HepG2 (cell line): Measurements from ENCODE around the gene THUMPD2. TPM values are rescaled to one million over a fixed set of nuclear protein-coding genes. Genes with fewer than 3 reads are reported as not detected.

Experiments used
- ATAC-seq: fragments of 200-7000 bp; cut with Tn5 transposase; 3 replicates; pipeline ENCODE4 v1.9.1; 2020; ENCODE audit warnings: mild to moderate bottlenecking, moderate library complexity
- BruUV-seq: library from RNA; stranded (reverse); fragments of 400-500 nt; replicated peaks from 2 replicates; lab custom pipeline; 2021; lab: Mats Ljungman, UMichigan
- CTCF ChIA-PET: fragments of 300-600 bp; formaldehyde crosslinking; extraction: SDS; loops from one replicate; lab custom pipeline; 2021; ENCODE audit warnings: low total read pairs, inconsistent platforms, low intra/inter-chr PET ratio; lab: Yijun Ruan, JAX
- POLR2A ChIA-PET: fragments of 350-600 bp; sonication (Branson Sonifier 250); formaldehyde crosslinking; loops from one replicate; lab custom pipeline; 2020; ENCODE audit warnings: antibody characterized with exemption, inconsistent platforms; lab: Yijun Ruan, JAX
- DNase-seq: peaks from one replicate; pipeline ENCODE4 v3.0.0-alpha.2; 2015; ENCODE audit warnings: low spot score
- FAIRE-seq: peaks from 3 replicates; lab custom pipeline; 2011; peaks lifted over from hg19 to GRCh38; lab: Jason Lieb, UNC
- H2AFZ ChIP-seq: one replicate; pipeline ENCODE4 v1.6.1; 2011; ENCODE audit warnings: low read length, inconsistent platforms
- H3K27ac ChIP-seq: fragments of 300-600 bp; 3 replicates; pipeline ENCODE4 v1.8.0; 2011; ENCODE audit warnings: mixed run types, mild to moderate bottlenecking, mixed read lengths, low read length, inconsistent platforms; ENCODE audit not compliant: insufficient read depth; ENCODE audit errors: extremely low read length
- H3K27me3 ChIP-seq, 2 experiments: fragments of 200-600 bp in 1 of 2; 2 replicates in 1 of 2; 3 replicates in 1 of 2; pipeline versions ENCODE4 v1.6.0 to v1.8.0; 2011; ENCODE audit warnings: low read length in 2 of 2, mild to moderate bottlenecking in 2 of 2, moderate library complexity in 2 of 2, inconsistent platforms in 1 of 2; ENCODE audit not compliant: insufficient read depth in 2 of 2, control insufficient read depth in 1 of 2
- H3K36me3 ChIP-seq, 2 experiments: fragments of 200-600 bp in 1 of 2; replicated peaks in 1 of 2; 2 replicates in 1 of 2; 3 replicates in 1 of 2; pipeline versions ENCODE4 v1.5.1 to v1.8.0; 2011; ENCODE audit warnings: low read length in 2 of 2, inconsistent platforms in 1 of 2; ENCODE audit not compliant: insufficient read depth in 2 of 2, control insufficient read depth in 1 of 2
- H3K4me1 ChIP-seq: 2 replicates; pipeline ENCODE4 v1.5.1; 2012; ENCODE audit warnings: low read length, inconsistent platforms; ENCODE audit not compliant: insufficient read depth
- H3K4me2 ChIP-seq: 2 replicates; pipeline ENCODE4 v1.6.0; 2011; ENCODE audit warnings: low read depth, low read length, inconsistent platforms
- H3K4me3 ChIP-seq, 3 experiments: fragments of 200-600 bp in 1 of 3; sonication (generic), shearing (Covaris generic) in 1 of 3; replicated peaks in 1 of 3; 2 replicates each; pipeline ENCODE4 v1.5.1; 2011 to 2016; ENCODE audit warnings: low read length in 3 of 3, inconsistent platforms in 2 of 3, low read depth in 2 of 3, mild to moderate bottlenecking in 2 of 3, control low read depth in 1 of 3, mixed read lengths in 1 of 3; ENCODE audit not compliant: insufficient read depth in 1 of 3
- H3K79me2 ChIP-seq: one replicate; pipeline ENCODE4 v1.6.1; 2011; ENCODE audit warnings: low read length, inconsistent platforms; ENCODE audit not compliant: insufficient read depth
- H3K9ac ChIP-seq: 2 replicates; pipeline ENCODE4 v1.6.0; 2011; ENCODE audit warnings: mild to moderate bottlenecking, low read depth, low read length, inconsistent platforms; ENCODE audit not compliant: insufficient read depth
- H3K9me3 ChIP-seq: 2 replicates; pipeline ENCODE4 v1.5.1; 2012; ENCODE audit warnings: mild to moderate bottlenecking, low read length
- H4K20me1 ChIP-seq: 2 replicates; pipeline ENCODE4 v1.6.0; 2011; ENCODE audit warnings: inconsistent platforms, mild to moderate bottlenecking, low read length, moderate library complexity; ENCODE audit not compliant: insufficient read depth
- ARID5B ChIP-seq: IDR thresholded peaks from 2 replicates; pipeline ENCODE4 v1.4.0; 2020; ENCODE audit warnings: mild to moderate bottlenecking, missing genetic modification reagents
- SOX13 ChIP-seq, 3 experiments: fragments of 450-650 bp in 1 of 3; sonication (generic) in 1 of 3; formaldehyde crosslinking in 1 of 3; IDR thresholded peaks in 2 of 3; conservative IDR thresholded peaks in 1 of 3; 2 replicates each; pipeline versions ENCODE4 v1.5.0 to v1.6.1; 2016 to 2020; ENCODE audit warnings: antibody characterized with exemption in 1 of 3, mild to moderate bottlenecking in 1 of 3, missing compliant biosample characterization in 1 of 3, missing genetic modification reagents in 1 of 3, moderate library complexity in 1 of 3
- SP2 ChIP-seq: sonication (generic); formaldehyde crosslinking; IDR thresholded peaks from 2 replicates; pipeline ENCODE4 v1.5.1; 2020; ENCODE audit warnings: mild to moderate bottlenecking, missing genetic modification reagents
- SP5 ChIP-seq: IDR thresholded peaks from 2 replicates; pipeline ENCODE4 v1.6.1; 2016; ENCODE audit warnings: low read depth, borderline replicate concordance
- ZMYM2 ChIP-seq: sonication (generic); formaldehyde crosslinking; IDR thresholded peaks from 2 replicates; pipeline ENCODE4 v1.8.0; 2022; ENCODE audit warnings: mild to moderate bottlenecking, missing genetic modification reagents
- WGBS: methylation state at CpG from one replicate; pipeline ENCODE4 v1.1.6; 2017; ENCODE audit warnings: low lambda C conversion rate; 5-methylcytosine and 5-hydroxymethylcytosine counted together
- in situ Hi-C: cut with HindIII; loops from 2 replicates; pipeline ENCODE4 v1.10.0; 2017; ENCODE audit warnings: low pct_unique_long_range_greater_than_20kb; ENCODE audit not compliant: extremely low pct_ligation_motif_present
- intact Hi-C: fragments of 100-400 bp; cut with micrococcal nuclease; formaldehyde crosslinking; loops from one replicate; pipeline ENCODE4 v1.10.0; 2022; ENCODE audit not compliant: unreplicated experiment
- polyA plus RNA-seq, 8 experiments: library from polyadenylated mRNA; depleted of rRNA in 3 of 8; stranded (reverse) in 7 of 8; unstranded in 1 of 8; fragments of >200 nt; fragmentation: Illumina TruSeq in 4 of 8; extraction: Trizol in 4 of 8; gene quantifications; 2 replicates each; pipeline versions ENCODE4 v1.2.1 to v1.2.3, GENCODE V29; 2011 to 2016; ENCODE audit warnings: low read depth in 4 of 8, missing spikeins in 1 of 8, mixed read lengths in 1 of 8; ENCODE audit not compliant: insufficient read depth in 1 of 8
- total RNA-seq, 5 experiments: library from RNA; depleted of rRNA; stranded (reverse); fragments of >200 nt; fragmentation: Illumina TruSeq; extraction: Trizol; gene quantifications; 2 replicates each; pipeline ENCODE4 v1.2.3, GENCODE V29; 2016; ENCODE audit warnings: low read depth in 1 of 5
- TF ChIP-seq, protein P1 (sequence below): sonication (generic); formaldehyde crosslinking; IDR thresholded peaks from 2 replicates; pipeline ENCODE4 v1.8.0; 2023; ENCODE audit warnings: mild to moderate bottlenecking, missing genetic modification reagents

Gene THUMPD2
- total and polyA plus RNA-seq, 2 of the 13 experiments (the other 11 are each of a cell fraction or from before 2014, with no cell fraction given): 11.8 to 15.6 TPM

- FAIRE-seq (no peak), ATAC-seq (no peak)
- H2AFZ ChIP-seq: no peak overlapping the region
Observed at GRCh38 chr2:39719317-39719716, 59.7 kb downstream of the THUMPD2 start.

GRCh38 chr2:39718483-39718882 lies 60.6 kb downstream of the THUMPD2 start:
- H3K9me3 ChIP-seq: no peaks in the 10 kb centered on the region
- no TSS peak for BruUV-seq
- 22% methylated on average over 9 of the region's 9 CpGs for WGBS
- H3K4me2 ChIP-seq: peak overlapping the region; percentile 34
- no peak overlapping the region for H2AFZ ChIP-seq
- in situ Hi-C loops (loop anchor here (5.0 kb wide), 1 partner anchor 206 kb away; no protein-coding TSS in a partner anchor), intact Hi-C loops (loop anchor here (2.0 kb wide), 1 partner anchor 14 kb away; no protein-coding TSS in a partner anchor)
- FAIRE-seq (no peak), DNase-seq (peak; percentile 31), ATAC-seq (no peak)
- no peaks in the 10 kb centered on the region for H3K36me3 ChIP-seq
- peaks cover 29% of the 10 kb centered on the region for H3K4me1 ChIP-seq
- no peak overlapping the region for H3K4me3 ChIP-seq
- no peaks in the 10 kb centered on the region for H3K79me2 ChIP-seq
- POLR2A ChIA-PET: interaction anchor here (1.1 kb wide), 1 partner anchor 203 kb away, joined by 5 read pairs; no protein-coding TSS in a partner anchor
- peaks cover 2 to 38% of the 10 kb centered on the region in 2 experiments; a peak in 4 of 5 replicates for H3K27me3 ChIP-seq
- H4K20me1 ChIP-seq: no peaks in the 10 kb centered on the region
- H3K27ac ChIP-seq: no peak overlapping the region
- no peak overlapping the region for H3K9ac ChIP-seq
- TF ChIP-seq SOX13 (IDR thresholded peaks at IDR 0.05) (no peak), SOX13 (CRISPR knock-in tag; conservative IDR thresholded peaks at IDR 0.05 in 1 of 2, IDR thresholded peaks at IDR 0.05 in 1 of 2) (peak in 1 of 2 experiments; percentile 23; a peak in 1 of 4 replicates), SP2 (CRISPR knock-in tag) (no peak), ARID5B (0 out of 2 replicates have a peak, but pooled peaks have one; percentile 15), SP5 (CRISPR knock-in tag) (peak; percentile 41; the same call in 1 of the 2 replicates)
- CTCF ChIA-PET: no interaction called here

More at GRCh38 chr2:39719317-39719716, 59.7 kb downstream of the THUMPD2 start:
- no peak overlapping the region for H3K27ac ChIP-seq
- POLR2A ChIA-PET: no interaction called here
- no peak for DNase-seq
- BruUV-seq: no TSS peak
- H3K79me2 ChIP-seq: no peaks in the 10 kb centered on the region
- in situ Hi-C loops (loop anchor here (5.0 kb wide), 1 partner anchor 207 kb away; no protein-coding TSS in a partner anchor), intact Hi-C loops (loop anchor here (2.0 kb wide), 1 partner anchor 15 kb away; no protein-coding TSS in a partner anchor)
- H3K9me3 ChIP-seq: no peaks in the 10 kb centered on the region
- no peaks in the 10 kb centered on the region for H4K20me1 ChIP-seq
- H3K4me3 ChIP-seq: no peak overlapping the region
- H3K4me2 ChIP-seq: no peak overlapping the region
- no peaks in the 10 kb centered on the region for H3K36me3 ChIP-seq
- peaks cover 2 to 37% of the 10 kb centered on the region in 2 experiments; a peak in 4 of 5 replicates for H3K27me3 ChIP-seq
- CTCF ChIA-PET: no interaction called here
- H3K4me1 ChIP-seq: peaks cover 34% of the 10 kb centered on the region
- 62% methylated on average over 8 of the region's 8 CpGs for WGBS
- TF ChIP-seq, protein P1, sequence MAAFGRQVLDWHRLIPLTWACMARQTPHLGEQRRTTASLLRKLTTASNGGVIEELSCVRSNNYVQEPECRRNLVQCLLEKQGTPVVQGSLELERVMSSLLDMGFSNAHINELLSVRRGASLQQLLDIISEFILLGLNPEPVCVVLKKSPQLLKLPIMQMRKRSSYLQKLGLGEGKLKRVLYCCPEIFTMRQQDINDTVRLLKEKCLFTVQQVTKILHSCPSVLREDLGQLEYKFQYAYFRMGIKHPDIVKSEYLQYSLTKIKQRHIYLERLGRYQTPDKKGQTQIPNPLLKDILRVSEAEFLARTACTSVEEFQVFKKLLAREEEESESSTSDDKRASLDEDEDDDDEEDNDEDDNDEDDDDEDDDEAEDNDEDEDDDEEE (CRISPR knock-in tag): 0 out of 2 replicates have a peak, but pooled peaks have one; percentile 49
- no peak for TF ChIP-seq ZMYM2 (CRISPR knock-in tag)
- H3K9ac ChIP-seq: no peak overlapping the region
